ENCODE measurements around the gene LRRC8E. TPM values are rescaled to one million over a fixed set of nuclear protein-coding genes. Genes with fewer than 3 reads are reported as not detected.

Gene LRRC8E
- total RNA-seq, 1 donor from 2014 or later: not detected

DNA sequence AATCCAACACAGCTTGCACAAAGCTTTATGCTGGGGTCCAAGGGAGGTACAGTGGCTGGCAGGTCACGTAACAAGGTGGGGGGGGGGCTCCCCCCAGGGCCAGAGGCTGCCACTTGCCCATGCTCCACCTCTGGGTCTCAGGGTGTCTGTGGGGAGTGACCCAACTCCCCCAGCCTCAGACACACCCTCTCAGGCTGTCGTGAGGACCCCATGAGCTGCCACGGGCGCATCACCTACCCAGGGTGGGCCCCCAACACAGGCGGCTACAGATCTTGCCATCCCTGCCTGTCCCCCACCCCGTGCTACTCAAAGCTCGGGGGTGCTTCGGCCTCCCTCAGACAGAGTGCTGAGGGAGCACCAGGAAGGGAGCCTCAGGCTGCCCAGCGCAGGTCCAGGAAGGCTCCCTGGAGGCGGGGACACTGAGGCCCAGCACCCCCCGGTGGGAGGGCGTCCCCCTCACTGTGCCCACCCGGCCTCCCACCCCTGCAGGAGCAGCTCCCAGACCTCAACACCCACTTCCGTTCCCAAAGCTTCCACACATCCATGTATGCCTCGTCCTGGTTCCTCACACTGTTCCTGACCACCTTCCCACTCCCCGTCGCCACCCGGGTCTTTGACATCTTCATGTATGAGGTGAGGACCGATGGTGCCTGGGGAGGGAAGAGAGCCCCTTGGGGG is 37.2 kb upstream of the LRRC8E start:
- H3K27ac ChIP-seq: no peak overlapping the region
- no peak for DNase-seq (ENCODE audit: low spot score in 2 of 2)
- H3K9me3 ChIP-seq: no peaks in the 10 kb centered on the region
- TF ChIP-seq, protein P1, sequence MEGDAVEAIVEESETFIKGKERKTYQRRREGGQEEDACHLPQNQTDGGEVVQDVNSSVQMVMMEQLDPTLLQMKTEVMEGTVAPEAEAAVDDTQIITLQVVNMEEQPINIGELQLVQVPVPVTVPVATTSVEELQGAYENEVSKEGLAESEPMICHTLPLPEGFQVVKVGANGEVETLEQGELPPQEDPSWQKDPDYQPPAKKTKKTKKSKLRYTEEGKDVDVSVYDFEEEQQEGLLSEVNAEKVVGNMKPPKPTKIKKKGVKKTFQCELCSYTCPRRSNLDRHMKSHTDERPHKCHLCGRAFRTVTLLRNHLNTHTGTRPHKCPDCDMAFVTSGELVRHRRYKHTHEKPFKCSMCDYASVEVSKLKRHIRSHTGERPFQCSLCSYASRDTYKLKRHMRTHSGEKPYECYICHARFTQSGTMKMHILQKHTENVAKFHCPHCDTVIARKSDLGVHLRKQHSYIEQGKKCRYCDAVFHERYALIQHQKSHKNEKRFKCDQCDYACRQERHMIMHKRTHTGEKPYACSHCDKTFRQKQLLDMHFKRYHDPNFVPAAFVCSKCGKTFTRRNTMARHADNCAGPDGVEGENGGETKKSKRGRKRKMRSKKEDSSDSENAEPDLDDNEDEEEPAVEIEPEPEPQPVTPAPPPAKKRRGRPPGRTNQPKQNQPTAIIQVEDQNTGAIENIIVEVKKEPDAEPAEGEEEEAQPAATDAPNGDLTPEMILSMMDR (IDR thresholded peaks at IDR 0.05): no peak
- no peak overlapping the region for H3K4me3 ChIP-seq
- no peaks in the 10 kb centered on the region for H3K4me1 ChIP-seq
- H3K36me3 ChIP-seq: peaks cover 0 to 2% of the 10 kb centered on the region in 2 donors
- no peaks in the 10 kb centered on the region for H3K27me3 ChIP-seq
- intact Hi-C loops (cut with DNase I): loop anchor here (5.0 kb wide), 1 partner anchor 156 kb away; the partner anchor contains the start of gene ELAVL1

DNA sequence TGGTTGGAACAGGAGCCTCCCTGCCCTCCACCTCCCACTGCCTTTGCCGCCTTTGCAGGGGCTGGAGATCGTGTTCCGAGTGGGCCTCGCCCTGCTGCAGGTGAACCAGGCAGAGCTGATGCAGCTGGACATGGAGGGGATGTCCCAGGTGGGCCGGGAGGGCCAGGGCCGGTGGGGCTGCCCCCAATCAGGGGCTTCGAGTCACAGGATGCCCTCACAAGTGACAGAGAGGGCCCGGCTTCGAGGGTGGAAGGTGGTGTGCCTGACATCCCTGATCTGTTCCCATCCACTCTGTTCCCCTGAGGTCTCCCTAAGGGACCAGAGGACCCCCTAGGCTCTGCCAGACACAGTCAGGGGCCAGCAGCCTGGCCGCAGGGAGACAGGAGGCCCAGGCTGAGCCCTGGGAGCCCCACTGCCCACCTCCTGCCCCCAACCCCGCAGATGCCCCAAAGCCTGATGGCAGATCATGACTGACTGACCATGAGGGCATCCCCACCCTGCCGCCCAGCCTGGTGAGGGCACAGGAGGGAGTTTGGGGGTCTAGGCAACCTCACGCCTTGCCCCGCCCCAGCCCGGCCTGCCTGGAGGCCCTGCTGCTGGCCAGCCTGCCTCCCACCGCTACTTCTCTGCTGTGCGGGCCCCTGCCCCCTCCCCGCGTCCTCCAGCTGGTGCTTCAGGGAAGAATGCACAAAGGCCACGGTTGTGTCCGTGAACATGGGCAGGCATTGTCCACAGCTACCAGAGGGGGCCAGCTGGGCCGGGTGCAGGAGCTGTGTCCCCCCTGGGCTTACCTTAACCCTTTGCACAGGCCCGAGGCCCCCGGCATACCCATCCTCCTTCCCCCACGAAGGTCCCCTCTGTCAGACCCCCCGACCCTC is 36.4 kb upstream of the LRRC8E start:
- Histone ChIP-seq H3K4me3 (no peak overlapping the region), H3K4me1 (no peaks in the 10 kb centered on the region), H3K9me3 (no peaks in the 10 kb centered on the region), H3K27me3 (no peaks in the 10 kb centered on the region), H3K36me3 (peaks cover 0 to 2% of the 10 kb centered on the region in 2 donors), H3K27ac (no peak overlapping the region)
- intact Hi-C loops (cut with DNase I): loop anchor here (5.0 kb wide), 1 partner anchor 155 kb away; the partner anchor contains the start of gene ELAVL1
- no peak for DNase-seq (ENCODE audit: low spot score in 2 of 2)
- TF ChIP-seq, protein P1 (IDR thresholded peaks at IDR 0.05): no peak

DNA sequence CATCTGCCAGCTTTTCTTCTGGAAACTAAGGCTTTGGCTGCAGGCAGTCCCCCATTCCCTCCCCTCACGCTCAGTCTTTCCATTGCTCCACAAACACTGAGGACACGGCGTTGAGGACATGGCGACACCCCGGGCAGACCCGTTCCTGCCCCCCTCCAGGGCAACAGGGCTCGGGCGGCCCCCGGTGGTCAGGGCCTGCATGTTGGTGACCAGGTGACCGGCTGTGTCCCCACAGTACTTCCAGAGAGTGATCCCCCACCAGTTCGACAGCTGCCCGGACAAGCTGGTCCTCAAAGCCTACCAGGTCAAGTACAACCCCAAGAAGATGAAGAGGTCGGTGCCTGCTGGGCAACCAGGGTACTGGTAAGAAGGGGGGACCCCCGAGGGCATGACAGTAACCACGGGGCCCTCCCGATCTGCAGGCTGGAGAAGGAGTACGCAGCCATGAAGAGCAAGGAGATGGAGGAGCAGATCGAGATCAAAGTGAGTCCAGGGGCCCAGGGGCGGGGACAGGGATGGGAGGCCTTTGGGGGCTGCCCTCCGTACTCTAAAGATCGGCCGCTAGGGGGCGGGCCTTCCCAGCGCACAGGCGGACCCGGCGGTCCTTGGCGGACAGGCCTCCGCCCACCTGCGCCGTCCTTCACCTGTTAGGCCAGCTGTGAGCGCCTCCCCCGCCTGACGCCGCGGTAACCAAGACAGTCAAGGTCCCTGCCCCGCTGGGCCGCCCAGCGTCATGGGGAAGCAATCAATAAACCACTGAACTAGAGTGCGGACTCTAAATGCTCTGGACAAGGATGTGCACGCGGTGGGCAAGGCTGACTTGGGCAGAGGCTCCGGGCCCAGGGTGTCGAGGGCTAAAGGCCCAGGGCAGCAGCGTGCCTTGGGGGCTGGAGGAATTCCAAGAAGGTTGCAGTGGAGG is 35.2 kb upstream of the LRRC8E start:
- Histone ChIP-seq H3K4me3 (no peak overlapping the region), H3K27me3 (no peaks in the 10 kb centered on the region), H3K9me3 (no peaks in the 10 kb centered on the region), H3K36me3 (peaks cover 2 to 5% of the 10 kb centered on the region in 2 donors), H3K27ac (no peak overlapping the region), H3K4me1 (no peaks in the 10 kb centered on the region)
- intact Hi-C loops (cut with DNase I): loop anchor here (5.0 kb wide), 1 partner anchor 154 kb away; the partner anchor contains the start of gene ELAVL1
- TF ChIP-seq, protein P1 (IDR thresholded peaks at IDR 0.05): peak; percentile 55 to 81 (median 71)
- DNase-seq (ENCODE audit: low spot score in 2 of 2): no peak

DNA sequence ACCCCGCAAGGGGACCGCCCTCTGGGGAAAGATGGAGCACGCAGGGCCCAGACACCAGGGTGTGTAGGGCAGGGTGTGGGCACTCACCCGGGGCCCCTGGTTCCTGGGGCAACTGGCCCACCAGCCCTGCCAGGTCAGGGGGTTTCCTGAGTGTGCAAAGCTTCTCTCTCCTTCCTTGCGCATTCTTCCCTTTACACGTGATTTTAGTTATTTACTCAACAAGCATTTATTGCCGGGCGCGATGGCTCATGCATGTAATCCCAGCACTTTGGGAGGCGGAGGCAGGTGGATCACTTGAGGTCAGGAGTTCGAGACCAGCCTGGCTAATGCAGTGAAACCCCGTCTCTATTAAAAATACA is 34.6 kb upstream of the LRRC8E start:
- Histone ChIP-seq H3K9me3 (no peaks in the 10 kb centered on the region), H3K27me3 (no peaks in the 10 kb centered on the region), H3K27ac (no peak overlapping the region), H3K4me1 (no peaks in the 10 kb centered on the region), H3K36me3 (peaks cover 2 to 9% of the 10 kb centered on the region in 2 donors), H3K4me3 (no peak overlapping the region)
- intact Hi-C loops (cut with DNase I): loop anchor here (5.0 kb wide), 1 partner anchor 154 kb away; the partner anchor contains the start of gene ELAVL1
- TF ChIP-seq, protein P1 (IDR thresholded peaks at IDR 0.05): no peak
- no peak for DNase-seq (ENCODE audit: low spot score in 2 of 2)

Measured in ascending aorta (tissue), 2 donors.